Thymus (tissue), 11 donors: ENCODE results near the gene TMEM132D. TPM values are rescaled to one million over a fixed set of nuclear protein-coding genes. Genes with fewer than 3 reads are reported as not detected.

ENCODE experiments used
- DNase-seq, 9 donors: peaks; one replicate each; pipeline ENCODE4 v3.0.0-alpha.2; 2013; ENCODE audit warnings: low spot score in 9 of 9, low read depth in 6 of 9, missing footprints in 1 of 9
- H3K27ac ChIP-seq, 2 donors: one replicate each; pipeline ENCODE4 v1.5.1; 2013; ENCODE audit warnings: control low read depth in 1 of 2, low read depth in 1 of 2, low read length in 1 of 2, mild to moderate bottlenecking in 1 of 2, moderate library complexity in 1 of 2
- H3K27me3 ChIP-seq, 2 donors: one replicate each; pipeline ENCODE4 v1.5.1; 2013; ENCODE audit warnings: low read length in 1 of 2; ENCODE audit not compliant: control insufficient read depth in 2 of 2, insufficient read depth in 1 of 2
- H3K36me3 ChIP-seq, 2 donors: one replicate each; pipeline ENCODE4 v1.5.1; 2013; ENCODE audit warnings: low read length in 1 of 2, mild to moderate bottlenecking in 1 of 2, moderate library complexity in 1 of 2; ENCODE audit not compliant: control insufficient read depth in 2 of 2, insufficient read depth in 2 of 2
- H3K4me1 ChIP-seq, 2 donors: one replicate each; pipeline ENCODE4 v1.5.1; 2013; ENCODE audit warnings: low read length in 2 of 2; ENCODE audit not compliant: control insufficient read depth in 2 of 2, insufficient read depth in 2 of 2
- H3K4me3 ChIP-seq, 2 donors: one replicate each; pipeline ENCODE4 v1.5.1; 2013; ENCODE audit warnings: low read length in 2 of 2, control low read depth in 1 of 2, mild to moderate bottlenecking in 1 of 2
- H3K9me3 ChIP-seq, 2 donors: one replicate each; pipeline ENCODE4 v1.5.1; 2013; ENCODE audit warnings: low read length in 1 of 2, mild to moderate bottlenecking in 1 of 2; ENCODE audit not compliant: control insufficient read depth in 2 of 2, insufficient read depth in 1 of 2
- WGBS: extraction: QIAGEN DNeasy Blood & Tissue Kit; methylation state at CpG from one replicate; pipeline ENCODE4 v1.1.7; 2013; 5-methylcytosine and 5-hydroxymethylcytosine counted together
- polyA plus RNA-seq: library from polyadenylated mRNA; stranded (reverse); fragments of 200-250 nt; gene quantifications from one replicate; pipeline ENCODE4 v1.2.3, GENCODE V29; 2013
- total RNA-seq: library from RNA; stranded (reverse); fragments of 120-200 nt; gene quantifications from one replicate; pipeline ENCODE4 v1.2.4, GENCODE V29; 2013
- donor health status: healthy.

Gene TMEM132D
- total and polyA plus RNA-seq, 2 donors: 0.02 TPM; not detected in 1

GRCh38 chr12:129496226-129496625 lies 407.6 kb downstream of the TMEM132D start:
- H3K4me3 ChIP-seq: no peak overlapping the region
- DNase-seq: no peak
- H3K27me3 ChIP-seq: no peaks in the 10 kb centered on the region
- H3K27ac ChIP-seq: no peak overlapping the region
- H3K4me1 ChIP-seq: no peaks in the 10 kb centered on the region
- WGBS: 82% methylated on average over 6 of the region's 6 CpGs
- peaks cover 0 to 2% of the 10 kb centered on the region in 2 donors for H3K9me3 ChIP-seq
- H3K36me3 ChIP-seq: no peaks in the 10 kb centered on the region

- H3K9me3 ChIP-seq: peaks cover 0 to 3% of the 10 kb centered on the region in 2 donors
- 91% methylated on average over 2 of the region's 2 CpGs for WGBS
Observed at GRCh38 chr12:129494766-129495165, 409.1 kb downstream of the TMEM132D start.

DNA sequence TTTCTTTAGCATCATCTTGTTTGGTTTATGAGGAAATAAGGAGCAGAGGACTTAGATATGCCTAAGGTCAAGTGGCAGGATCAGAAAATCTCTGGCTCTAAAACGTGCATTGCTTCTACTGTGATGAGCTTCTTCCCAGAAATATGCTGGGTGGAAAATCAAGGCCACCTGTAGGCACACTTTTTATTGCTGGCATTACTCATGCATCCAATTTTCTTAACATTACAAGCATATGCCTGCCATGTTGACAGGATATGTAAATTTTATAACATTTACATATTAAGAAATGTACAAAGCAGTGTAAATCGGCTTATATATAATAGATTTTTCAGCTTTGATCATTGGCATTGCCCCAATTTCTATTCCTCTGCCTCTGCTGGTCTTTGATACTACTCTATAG lies 409.6 kb downstream of the TMEM132D start:
- no peak for DNase-seq
- peaks cover 0 to 3% of the 10 kb centered on the region in 2 donors for H3K9me3 ChIP-seq
- H3K27me3 ChIP-seq: no peaks in the 10 kb centered on the region
- WGBS: 84% methylated on average over 2 of the region's 2 CpGs
- H3K36me3 ChIP-seq: no peaks in the 10 kb centered on the region
- H3K27ac ChIP-seq: no peak overlapping the region
- no peak overlapping the region for H3K4me3 ChIP-seq
- no peaks in the 10 kb centered on the region for H3K4me1 ChIP-seq

More at GRCh38 chr12:129494766-129495165, 409.1 kb downstream of the TMEM132D start:
- H3K27ac ChIP-seq: no peak overlapping the region
- no peak overlapping the region for H3K4me3 ChIP-seq
- H3K36me3 ChIP-seq: no peaks in the 10 kb centered on the region
- H3K4me1 ChIP-seq: no peaks in the 10 kb centered on the region
- no peaks in the 10 kb centered on the region for H3K27me3 ChIP-seq
- no peak for DNase-seq

GRCh38 chr12:129489100-129489676 lies 414.6 kb downstream of the TMEM132D start:
- Histone ChIP-seq H3K27me3 (no peaks in the 10 kb centered on the region), H3K9me3 (peaks cover 0 to 3% of the 10 kb centered on the region in 2 donors), H3K4me1 (no peaks in the 10 kb centered on the region), H3K36me3 (no peaks in the 10 kb centered on the region), H3K4me3 (no peak overlapping the region), H3K27ac (no peak overlapping the region)
- DNase-seq: no peak
- 92% methylated on average over 1 of the region's 1 CpG for WGBS

GRCh38 chr12:129486931-129487330 lies 416.9 kb downstream of the TMEM132D start:
- H3K36me3 ChIP-seq: no peaks in the 10 kb centered on the region
- DNase-seq: no peak
- no peaks in the 10 kb centered on the region for H3K27me3 ChIP-seq
- H3K4me1 ChIP-seq: no peaks in the 10 kb centered on the region
- WGBS: 89% methylated on average over 8 of the region's 8 CpGs
- H3K4me3 ChIP-seq: no peak overlapping the region
- H3K9me3 ChIP-seq: peaks cover 0 to 3% of the 10 kb centered on the region in 2 donors
- no peak overlapping the region for H3K27ac ChIP-seq

DNA sequence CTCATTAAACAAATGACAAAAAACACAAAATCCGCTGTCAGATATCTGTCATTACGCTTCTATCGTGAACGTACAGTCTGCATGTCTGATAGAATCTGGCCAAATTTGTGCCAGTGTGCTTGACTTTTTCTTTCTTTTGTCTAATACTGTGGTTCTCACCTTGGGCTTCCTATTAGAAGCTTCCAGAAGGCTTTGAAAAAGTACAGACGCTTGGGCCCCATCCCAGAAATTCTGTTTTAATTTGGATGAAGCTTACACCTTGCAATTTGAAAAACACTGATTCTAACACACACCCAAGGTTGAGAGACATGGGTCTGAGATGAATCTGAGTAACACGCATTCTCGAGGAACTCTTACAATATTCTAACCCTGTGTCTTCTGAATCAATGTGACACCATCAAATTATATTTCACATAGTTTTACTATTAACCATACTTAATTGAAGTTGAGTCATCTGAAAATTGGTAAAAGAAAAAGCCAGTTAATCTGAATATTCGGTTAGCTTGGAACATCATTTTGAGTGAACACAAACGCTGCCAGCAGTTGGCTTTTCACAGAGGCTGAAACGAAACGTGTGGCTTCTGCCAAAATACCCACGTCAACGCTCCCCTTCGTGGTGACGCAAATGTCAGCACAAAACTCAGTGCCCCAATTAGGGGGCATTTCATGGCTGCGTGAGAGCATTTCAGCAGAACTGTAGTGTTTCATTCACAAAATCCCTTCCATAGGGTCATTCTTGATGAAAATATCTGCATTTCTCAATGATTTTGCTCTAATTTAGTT lies 420.5 kb downstream of the TMEM132D start:
- Histone ChIP-seq H3K27me3 (no peaks in the 10 kb centered on the region), H3K9me3 (no peaks in the 10 kb centered on the region), H3K36me3 (no peaks in the 10 kb centered on the region), H3K4me1 (no peaks in the 10 kb centered on the region), H3K4me3 (no peak overlapping the region), H3K27ac (no peak overlapping the region)
- WGBS: 94% methylated on average over 16 of the region's 16 CpGs
- DNase-seq: no peak

DNA sequence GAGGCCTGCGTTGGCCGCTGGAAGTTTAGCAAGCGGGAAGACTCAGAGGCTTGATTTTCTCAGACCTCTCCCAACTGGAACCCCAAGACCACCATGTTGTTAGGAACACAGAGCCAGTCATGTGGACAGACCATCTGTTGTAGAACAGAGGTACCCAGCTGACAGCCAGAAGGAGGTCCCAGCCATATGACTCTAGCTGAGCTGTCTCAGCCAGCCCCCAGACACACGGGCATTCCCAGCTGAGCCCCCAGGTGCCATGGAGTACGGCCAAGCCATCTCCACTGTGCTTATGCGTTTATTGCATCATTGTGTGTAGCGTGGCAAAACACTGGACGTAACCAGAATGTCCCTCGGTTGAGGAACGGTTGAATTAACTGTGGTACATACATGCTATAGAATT lies 421.9 kb downstream of the TMEM132D start:
- Histone ChIP-seq H3K36me3 (no peaks in the 10 kb centered on the region), H3K27me3 (no peaks in the 10 kb centered on the region), H3K4me3 (no peak overlapping the region), H3K9me3 (no peaks in the 10 kb centered on the region), H3K4me1 (no peaks in the 10 kb centered on the region), H3K27ac (no peak overlapping the region)
- 90% methylated on average over 10 of the region's 10 CpGs for WGBS
- DNase-seq: no peak

DNA sequence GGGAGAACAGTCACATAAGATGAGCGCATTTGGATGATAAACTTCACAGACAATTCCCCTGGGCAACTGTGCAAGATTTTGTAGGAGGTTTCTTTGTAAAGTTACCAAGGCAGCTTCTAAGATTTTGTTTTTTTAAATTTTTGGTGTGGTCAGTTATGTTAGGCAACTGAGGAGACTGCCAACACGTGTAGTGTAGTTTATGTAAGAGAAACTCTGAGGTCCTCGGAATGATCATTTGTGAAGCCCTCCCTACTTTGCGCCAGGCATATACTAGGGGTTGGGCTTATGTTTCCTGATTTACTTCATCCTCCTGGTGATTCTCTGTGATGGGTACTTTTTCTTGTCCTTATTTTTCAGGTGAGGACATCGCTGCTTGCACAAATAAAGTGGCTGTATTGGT lies 433.6 kb downstream of the TMEM132D start:
- Histone ChIP-seq H3K27me3 (no peaks in the 10 kb centered on the region), H3K4me1 (no peaks in the 10 kb centered on the region), H3K4me3 (no peak overlapping the region), H3K9me3 (no peaks in the 10 kb centered on the region), H3K36me3 (no peaks in the 10 kb centered on the region), H3K27ac (no peak overlapping the region)
- WGBS: 87% methylated on average over 5 of the region's 5 CpGs
- no peak for DNase-seq

GRCh38 chr12:129467726-129468125 lies 436.1 kb downstream of the TMEM132D start:
- Histone ChIP-seq H3K36me3 (no peaks in the 10 kb centered on the region), H3K9me3 (no peaks in the 10 kb centered on the region), H3K27me3 (no peaks in the 10 kb centered on the region), H3K4me3 (no peak overlapping the region), H3K27ac (no peak overlapping the region), H3K4me1 (no peaks in the 10 kb centered on the region)
- 88% methylated on average over 6 of the region's 6 CpGs for WGBS
- no peak for DNase-seq
